ENCODE data around the gene CREB3.

The CREB3 gene

GRCh38 chr9:35698231-35698630, 34.2 kb upstream of the CREB3 start:
- TF ChIP-seq TAF1 (IDR thresholded peaks at IDR 0.05; ENCODE audit: low read depth) (no peak), YY1 (IDR thresholded peaks at IDR 0.05; ENCODE audit: low read depth) (no peak), TCF12 (IDR thresholded peaks at IDR 0.05; ENCODE audit: low read depth) (no peak), CEBPB (IDR thresholded peaks at IDR 0.05) (no peak), EP300 (IDR thresholded peaks at IDR 0.05; ENCODE audit: borderline replicate concordance) (no peak), USF1 (IDR thresholded peaks at IDR 0.05) (no peak), NFIC (IDR thresholded peaks at IDR 0.05) (no peak), CREB1 (IDR thresholded peaks at IDR 0.05; ENCODE audit: low read depth) (no peak), MAX (IDR thresholded peaks at IDR 0.05) (no peak), TEAD4 (IDR thresholded peaks at IDR 0.05) (no peak), EGR1 (IDR thresholded peaks at IDR 0.05) (no peak), REST (IDR thresholded peaks at IDR 0.05; ENCODE audit: low read depth) (no peak), ZBTB7A (IDR thresholded peaks at IDR 0.05; ENCODE audit: low read depth) (no peak), FOXM1 (IDR thresholded peaks at IDR 0.05; ENCODE audit: borderline replicate concordance, low read depth) (no peak), RAD21 (IDR thresholded peaks at IDR 0.05; ENCODE audit: low read depth) (no peak)

- no peak for TF ChIP-seq CEBPB (IDR thresholded peaks at IDR 0.05)
- no peak for TF ChIP-seq TEAD4 (IDR thresholded peaks at IDR 0.05)
- no peak for TF ChIP-seq ZBTB7A (IDR thresholded peaks at IDR 0.05; ENCODE audit: low read depth)
- TF ChIP-seq EGR1 (IDR thresholded peaks at IDR 0.05): no peak
- TF ChIP-seq MAX (IDR thresholded peaks at IDR 0.05): no peak
- no peak for TF ChIP-seq YY1 (IDR thresholded peaks at IDR 0.05; ENCODE audit: low read depth)
- TF ChIP-seq USF1 (IDR thresholded peaks at IDR 0.05): no peak
- TF ChIP-seq CREB1 (IDR thresholded peaks at IDR 0.05; ENCODE audit: low read depth): no peak
- no peak for TF ChIP-seq FOXM1 (IDR thresholded peaks at IDR 0.05; ENCODE audit: borderline replicate concordance, low read depth)
- TF ChIP-seq REST (IDR thresholded peaks at IDR 0.05; ENCODE audit: low read depth): no peak
- no peak for TF ChIP-seq TCF12 (IDR thresholded peaks at IDR 0.05; ENCODE audit: low read depth)
- TF ChIP-seq TAF1 (IDR thresholded peaks at IDR 0.05; ENCODE audit: low read depth): no peak
- no peak for TF ChIP-seq EP300 (IDR thresholded peaks at IDR 0.05; ENCODE audit: borderline replicate concordance)
Measured at GRCh38 chr9:35700031-35700430, 32.4 kb upstream of the CREB3 start.

GRCh38 chr9:35700942-35701341, 31.5 kb upstream of the CREB3 start:
- TF ChIP-seq RAD21 (IDR thresholded peaks at IDR 0.05; ENCODE audit: low read depth) (no peak), FOXM1 (IDR thresholded peaks at IDR 0.05; ENCODE audit: borderline replicate concordance, low read depth) (no peak), CREB1 (IDR thresholded peaks at IDR 0.05; ENCODE audit: low read depth) (no peak), EGR1 (IDR thresholded peaks at IDR 0.05) (no peak), NFIC (IDR thresholded peaks at IDR 0.05) (no peak), CEBPB (IDR thresholded peaks at IDR 0.05) (no peak), TAF1 (IDR thresholded peaks at IDR 0.05; ENCODE audit: low read depth) (no peak), MAX (IDR thresholded peaks at IDR 0.05) (no peak), TCF12 (IDR thresholded peaks at IDR 0.05; ENCODE audit: low read depth) (no peak), ZBTB7A (IDR thresholded peaks at IDR 0.05; ENCODE audit: low read depth) (no peak), EP300 (IDR thresholded peaks at IDR 0.05; ENCODE audit: borderline replicate concordance) (no peak), USF1 (IDR thresholded peaks at IDR 0.05) (no peak), YY1 (IDR thresholded peaks at IDR 0.05; ENCODE audit: low read depth) (no peak), REST (IDR thresholded peaks at IDR 0.05; ENCODE audit: low read depth) (no peak), TEAD4 (IDR thresholded peaks at IDR 0.05) (no peak)

GRCh38 chr9:35702696-35703095, 29.8 kb upstream of the CREB3 start:
- TF ChIP-seq MAX (IDR thresholded peaks at IDR 0.05): no peak
- TF ChIP-seq CREB1 (IDR thresholded peaks at IDR 0.05; ENCODE audit: low read depth): no peak
- no peak for TF ChIP-seq USF1 (IDR thresholded peaks at IDR 0.05)
- no peak for TF ChIP-seq TCF12 (IDR thresholded peaks at IDR 0.05; ENCODE audit: low read depth)
- no peak for TF ChIP-seq NFIC (IDR thresholded peaks at IDR 0.05)
- TF ChIP-seq EP300 (IDR thresholded peaks at IDR 0.05; ENCODE audit: borderline replicate concordance): no peak
- no peak for TF ChIP-seq FOXM1 (IDR thresholded peaks at IDR 0.05; ENCODE audit: borderline replicate concordance, low read depth)
- no peak for TF ChIP-seq TEAD4 (IDR thresholded peaks at IDR 0.05)
- TF ChIP-seq EGR1 (IDR thresholded peaks at IDR 0.05): no peak
- no peak for TF ChIP-seq ZBTB7A (IDR thresholded peaks at IDR 0.05; ENCODE audit: low read depth)
- no peak for TF ChIP-seq YY1 (IDR thresholded peaks at IDR 0.05; ENCODE audit: low read depth)
- no peak for TF ChIP-seq REST (IDR thresholded peaks at IDR 0.05; ENCODE audit: low read depth)

Data from Ishikawa (cell line).